Measurements from ENCODE around the gene NEMP2. TPM values are rescaled to one million over a fixed set of nuclear protein-coding genes. Genes with fewer than 3 reads are reported as not detected.

The NEMP2 gene
- total and polyA plus RNA-seq, 2 of the 8 experiments (the other 6 are each of a cell fraction or from before 2014, with no cell fraction given) = 3.1 to 5.3 TPM

- Histone ChIP-seq H3K79me1 (ENCODE audit: low read depth, low read length) (no peaks in the 10 kb centered on the region), H3K4me2 (ENCODE audit: insufficient read depth in 1 of 2, low read depth in 2 of 2, low read length in 2 of 2) (no peak overlapping the region), H3K23me2 (ENCODE audit: low read depth, low read length) (no peaks in the 10 kb centered on the region; the same call in 1 of the 2 replicates), H4K91ac (replicated peaks; ENCODE audit: insufficient read length, low read length) (no peak overlapping the region), H3K14ac (ENCODE audit: insufficient read length) (no peak overlapping the region), H3K27me3 (replicated peaks in 1 of 4; ENCODE audit: control insufficient read depth in 3 of 4, extremely low read depth in 1 of 4, insufficient read depth in 3 of 4, low read length in 3 of 4) (no peaks in the 10 kb centered on the region), H3K23ac (ENCODE audit: insufficient read length) (no peak overlapping the region), H2BK20ac (ENCODE audit: low read length) (no peak overlapping the region), H2BK5ac (ENCODE audit: low read depth, low read length) (no peak overlapping the region), H3K4ac (replicated peaks; ENCODE audit: insufficient read length, low read depth, low read length) (no peak overlapping the region), H2BK120ac (replicated peaks; ENCODE audit: low read depth, low read length) (no peak overlapping the region), H3K9me3 (ENCODE audit: insufficient read depth in 2 of 2, low read depth in 1 of 2, low read length in 1 of 2) (no peaks in the 10 kb centered on the region), H3K18ac (ENCODE audit: extremely low read depth, low read length) (no peak overlapping the region), H2AK5ac (ENCODE audit: low read depth, low read length) (no peak overlapping the region), H4K20me1 (replicated peaks in 1 of 2; ENCODE audit: control insufficient read depth in 1 of 2, insufficient read depth in 2 of 2, low read length in 2 of 2) (no peaks in the 10 kb centered on the region), H3K4me1 (replicated peaks in 1 of 4; ENCODE audit: control insufficient read depth in 3 of 4, insufficient read depth in 4 of 4, low read length in 3 of 4) (no peaks in the 10 kb centered on the region), H3K36me3 (ENCODE audit: control insufficient read depth in 2 of 4, insufficient read depth in 4 of 4, low read length in 3 of 4) (no peaks in the 10 kb centered on the region), H3K9ac (replicated peaks in 1 of 4; ENCODE audit: extremely low read depth in 1 of 4, low read depth in 3 of 4, low read length in 3 of 4) (no peak overlapping the region), H4K5ac (ENCODE audit: insufficient read length, low read depth, low read length) (no peak overlapping the region), H2AFZ (ENCODE audit: low read length) (no peak overlapping the region), H2BK12ac (ENCODE audit: low read depth, low read length) (no peak overlapping the region), H3K56ac (replicated peaks; ENCODE audit: insufficient read length, low read depth, low read length) (no peak overlapping the region), H3K27ac (ENCODE audit: low read depth, low read length) (no peak overlapping the region), H3K4me3 (ENCODE audit: extremely low read depth in 1 of 4, insufficient read depth in 2 of 4, low read depth in 3 of 4, low read length in 4 of 4) (no peak overlapping the region), H4K8ac (ENCODE audit: extremely low read depth, insufficient read depth, low read length) (no peak overlapping the region), H2BK15ac (ENCODE audit: low read length) (no peak overlapping the region), H3K79me2 (ENCODE audit: control insufficient read depth in 1 of 2, insufficient read depth in 2 of 2, low read length in 2 of 2) (no peaks in the 10 kb centered on the region)
- ChIA-PET CTCF (ENCODE audit: partially characterized antibody) (no interaction called here), POLR2A (ENCODE audit: partially characterized antibody) (interaction anchor here (1.2 kb wide), 1 partner anchor 66 kb away, joined by 3 read pairs; no protein-coding TSS in a partner anchor)
- TF ChIP-seq CTBP2 (IDR thresholded peaks at IDR 0.05; ENCODE audit: borderline replicate concordance, insufficient read depth, insufficient read length, low read length) = no peak
- no peak for TF ChIP-seq POU5F1 (IDR thresholded peaks at IDR 0.05; ENCODE audit: low read depth, low read length)
- no peak for TF ChIP-seq ATF3 (IDR thresholded peaks at IDR 0.05; ENCODE audit: insufficient read depth, low read depth, low read length)
- no peak for TF ChIP-seq TAF7 (optimal IDR thresholded peaks at IDR 0.05; ENCODE audit: borderline replicate concordance, low read depth, low read length)
- TF ChIP-seq CBX8 (IDR thresholded peaks at IDR 0.05; ENCODE audit: borderline replicate concordance, low read depth, low read length) = no peak
- no peak for DNase-seq (ENCODE audit: low read depth in 1 of 2, low spot score in 2 of 2)
- no peak for FAIRE-seq
- 83 to 100% methylated on average over 2 to 6 of the region's 6 CpGs for WGBS, 2 experiments (ENCODE audit: extremely low coverage in 1 of 2, insufficient coverage in 1 of 2, insufficient read length in 1 of 2, insufficient replicate concordance in 2 of 2, low coverage in 1 of 2, low lambda C conversion rate in 2 of 2, missing lambda C conversion rate in 1 of 2)
These were observed 43.9 kb upstream of the NEMP2 start for GRCh38 chr2:190578158-190579057.

Data from H1 (cell line).